ENCODE results near the gene PSMA7. TPM values are rescaled to one million over a fixed set of nuclear protein-coding genes. Genes with fewer than 3 reads are reported as not detected.
A peak's percentile ranks its signal among the peaks of the same experiment; 100 is the strongest.

The PSMA7 gene
- total RNA-seq, 4 donors from 2014 or later, result 632 to 1,338 (median 1,003) TPM

DNA sequence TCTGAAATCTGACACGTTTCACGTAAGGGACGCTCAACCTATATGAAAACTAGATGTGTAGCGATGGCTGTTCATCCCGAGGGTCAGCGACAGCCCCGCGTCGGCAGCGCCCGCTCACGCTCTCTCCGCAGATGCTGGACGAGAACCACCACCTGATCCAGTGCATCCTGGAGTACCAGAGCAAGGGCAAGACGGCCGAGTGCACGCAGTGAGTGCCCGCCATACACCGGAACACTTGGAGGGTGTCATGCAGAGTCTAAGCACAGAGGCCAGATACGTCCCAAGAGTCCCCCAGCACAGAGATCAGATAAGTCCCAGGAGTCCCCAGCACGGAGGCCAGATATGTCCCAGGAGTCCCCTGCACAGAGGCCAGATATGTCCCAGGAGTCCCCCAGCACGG lies 15.3 kb upstream of the PSMA7 start:
- intact Hi-C loops (cut with DNase I; ENCODE audit: low total_unique reads), result no loop called here
- no peaks in the 10 kb centered on the region for H3K9me3 ChIP-seq
- TF ChIP-seq, protein P1, sequence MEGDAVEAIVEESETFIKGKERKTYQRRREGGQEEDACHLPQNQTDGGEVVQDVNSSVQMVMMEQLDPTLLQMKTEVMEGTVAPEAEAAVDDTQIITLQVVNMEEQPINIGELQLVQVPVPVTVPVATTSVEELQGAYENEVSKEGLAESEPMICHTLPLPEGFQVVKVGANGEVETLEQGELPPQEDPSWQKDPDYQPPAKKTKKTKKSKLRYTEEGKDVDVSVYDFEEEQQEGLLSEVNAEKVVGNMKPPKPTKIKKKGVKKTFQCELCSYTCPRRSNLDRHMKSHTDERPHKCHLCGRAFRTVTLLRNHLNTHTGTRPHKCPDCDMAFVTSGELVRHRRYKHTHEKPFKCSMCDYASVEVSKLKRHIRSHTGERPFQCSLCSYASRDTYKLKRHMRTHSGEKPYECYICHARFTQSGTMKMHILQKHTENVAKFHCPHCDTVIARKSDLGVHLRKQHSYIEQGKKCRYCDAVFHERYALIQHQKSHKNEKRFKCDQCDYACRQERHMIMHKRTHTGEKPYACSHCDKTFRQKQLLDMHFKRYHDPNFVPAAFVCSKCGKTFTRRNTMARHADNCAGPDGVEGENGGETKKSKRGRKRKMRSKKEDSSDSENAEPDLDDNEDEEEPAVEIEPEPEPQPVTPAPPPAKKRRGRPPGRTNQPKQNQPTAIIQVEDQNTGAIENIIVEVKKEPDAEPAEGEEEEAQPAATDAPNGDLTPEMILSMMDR (IDR thresholded peaks at IDR 0.05 in 4 of 5, conservative IDR thresholded peaks at IDR 0.05 in 1 of 5), result no peak
- TF ChIP-seq POLR2A (IDR thresholded peaks at IDR 0.05), result no peak
- no peak overlapping the region for H3K4me3 ChIP-seq
- no peak overlapping the region for H3K27ac ChIP-seq
- DNase-seq (no peak), ATAC-seq (no peak)
- no peaks in the 10 kb centered on the region for H3K27me3 ChIP-seq
- in situ Hi-C loops (cut with MboI; ENCODE audit: low sequenced_read_pairs in 4 of 4), result no loop called here
- peaks cover 7 to 27% of the 10 kb centered on the region in 2 donors for H3K4me1 ChIP-seq
- peaks cover 0 to 21% of the 10 kb centered on the region in 2 donors for H3K36me3 ChIP-seq

DNA sequence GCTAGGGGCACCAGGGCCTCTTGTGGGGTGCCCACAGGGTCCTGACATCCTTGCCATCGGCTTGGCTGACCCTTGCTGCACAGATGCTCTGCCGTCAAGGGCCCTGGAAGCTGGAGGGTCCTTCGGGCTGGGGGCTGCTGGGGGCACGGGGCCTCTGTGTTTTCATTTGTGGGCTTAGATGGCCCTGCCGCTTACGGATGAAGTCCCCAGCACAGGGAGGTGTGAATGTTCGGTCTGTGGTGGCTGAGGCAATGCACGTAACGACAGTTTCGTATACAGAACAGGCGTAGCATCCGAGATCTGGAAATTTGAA lies 14.8 kb upstream of the PSMA7 start:
- no peak for DNase-seq
- no peak overlapping the region for H3K27ac ChIP-seq
- H3K9me3 ChIP-seq, result no peaks in the 10 kb centered on the region
- peaks cover 7 to 27% of the 10 kb centered on the region in 2 donors for H3K4me1 ChIP-seq
- TF ChIP-seq, protein P1 (IDR thresholded peaks at IDR 0.05 in 4 of 5, conservative IDR thresholded peaks at IDR 0.05 in 1 of 5), result no peak
- no peak for TF ChIP-seq POLR2A (IDR thresholded peaks at IDR 0.05)
- in situ Hi-C loops (cut with MboI; ENCODE audit: low sequenced_read_pairs in 4 of 4), result no loop called here
- no peak for ATAC-seq
- intact Hi-C loops (cut with DNase I; ENCODE audit: low total_unique reads), result no loop called here
- H3K27me3 ChIP-seq, result no peaks in the 10 kb centered on the region
- H3K36me3 ChIP-seq, result peaks cover 0 to 16% of the 10 kb centered on the region in 2 donors
- no peak overlapping the region for H3K4me3 ChIP-seq

DNA sequence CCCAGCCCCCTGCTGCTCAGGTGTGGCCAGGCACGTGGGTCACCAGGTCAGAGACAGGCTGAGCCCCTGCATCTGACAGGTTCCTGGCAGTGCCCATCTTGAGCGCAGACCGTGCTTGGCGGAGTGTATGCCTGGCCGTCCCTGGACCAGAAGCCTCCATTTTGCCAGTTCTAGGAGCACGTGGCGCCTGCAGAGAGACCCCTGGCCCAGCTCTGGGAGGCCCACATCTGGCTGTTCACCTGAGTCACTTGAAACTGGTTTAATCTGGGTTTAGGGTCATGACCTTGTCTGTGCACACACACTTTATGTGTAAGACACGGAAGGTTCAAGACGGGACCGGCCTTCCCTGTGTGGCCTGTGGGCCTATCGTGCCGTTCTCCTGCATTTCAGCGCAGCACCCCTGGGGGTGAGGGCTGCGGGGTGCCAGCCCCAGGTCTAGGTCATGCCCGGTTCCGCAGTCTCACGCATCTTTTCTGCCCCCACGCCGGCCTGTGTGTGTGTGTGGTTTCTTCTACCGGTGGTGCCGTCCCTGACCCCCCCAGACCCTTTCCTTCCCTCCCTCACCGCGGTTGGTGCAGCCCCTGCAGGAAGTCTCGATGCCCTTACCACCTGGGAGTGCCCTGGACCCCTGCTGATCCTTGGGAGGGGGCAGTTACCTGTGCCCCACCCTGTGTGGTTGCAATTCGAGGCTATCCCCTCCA lies 14.3 kb upstream of the PSMA7 start:
- in situ Hi-C loops (cut with MboI; ENCODE audit: low sequenced_read_pairs in 4 of 4) (no loop called here), intact Hi-C loops (cut with DNase I; ENCODE audit: low total_unique reads) (loop anchor here (2.0 kb wide), 1 partner anchor 147 kb away; no protein-coding TSS in a partner anchor)
- ATAC-seq (no peak), DNase-seq (no peak)
- no peak for TF ChIP-seq POLR2A (IDR thresholded peaks at IDR 0.05)
- TF ChIP-seq, protein P1 (IDR thresholded peaks at IDR 0.05 in 4 of 5, conservative IDR thresholded peaks at IDR 0.05 in 1 of 5), result no peak
- Histone ChIP-seq H3K4me1 (peaks cover 7 to 27% of the 10 kb centered on the region in 2 donors), H3K36me3 (peaks cover 0 to 11% of the 10 kb centered on the region in 2 donors), H3K27ac (no peak overlapping the region), H3K4me3 (no peak overlapping the region), H3K27me3 (no peaks in the 10 kb centered on the region), H3K9me3 (no peaks in the 10 kb centered on the region)

DNA sequence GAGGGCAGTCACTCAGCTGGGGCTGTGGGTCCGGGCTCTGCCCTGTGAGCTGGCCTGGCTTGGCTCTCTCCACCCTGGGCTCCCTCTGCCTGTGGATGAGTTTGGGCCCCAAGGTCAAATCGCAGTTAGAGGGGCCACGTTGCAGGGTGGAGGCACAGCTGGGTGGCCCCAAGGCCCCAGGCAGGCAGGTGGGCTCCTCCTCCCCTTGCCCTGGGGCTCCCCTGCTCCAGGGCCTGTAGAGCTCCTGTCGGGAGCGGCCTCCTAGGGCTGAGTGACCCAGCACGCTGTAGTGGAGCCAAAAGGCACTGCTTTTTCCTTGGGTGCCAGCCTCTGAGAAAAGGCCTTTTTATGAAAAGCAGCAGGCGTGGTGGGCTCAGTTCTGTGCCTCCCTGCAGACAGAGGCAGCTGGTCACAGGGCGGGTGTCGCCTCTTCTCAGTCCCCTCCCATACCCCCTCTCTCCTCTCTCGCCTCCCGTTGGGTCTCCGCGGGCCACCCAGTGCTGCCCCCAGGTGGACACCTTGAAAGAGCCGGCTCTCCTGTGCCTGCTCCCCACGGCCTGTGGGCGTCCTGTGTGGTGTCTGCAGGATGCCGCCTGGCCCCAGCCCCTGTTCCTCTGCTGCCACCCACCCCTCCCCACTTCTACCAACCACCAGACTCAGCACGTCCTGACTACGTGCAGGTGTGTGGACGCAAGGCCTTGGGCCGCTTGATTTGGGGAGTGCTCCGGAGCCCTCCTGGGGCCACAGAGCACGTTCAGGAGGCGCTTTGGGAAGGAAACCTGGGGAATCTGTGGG lies 13.6 kb upstream of the PSMA7 start:
- H3K9me3 ChIP-seq, result no peaks in the 10 kb centered on the region
- ATAC-seq, result peak; percentile 75 to 76
- peak in 1 of 2 donors; percentile 54 for DNase-seq
- H3K36me3 ChIP-seq, result peaks cover 0 to 8% of the 10 kb centered on the region in 2 donors
- in situ Hi-C loops (cut with MboI; ENCODE audit: low sequenced_read_pairs in 4 of 4) (no loop called here), intact Hi-C loops (cut with DNase I; ENCODE audit: low total_unique reads) (loop anchor here (2.0 kb wide), 1 partner anchor 146 kb away; no protein-coding TSS in a partner anchor)
- no peaks in the 10 kb centered on the region for H3K27me3 ChIP-seq
- no peak overlapping the region for H3K27ac ChIP-seq
- H3K4me1 ChIP-seq, result peaks cover 7 to 27% of the 10 kb centered on the region in 2 donors
- TF ChIP-seq, protein P1 (IDR thresholded peaks at IDR 0.05 in 4 of 5, conservative IDR thresholded peaks at IDR 0.05 in 1 of 5), result peak; percentile 30 to 78 (median 66)
- no peak for TF ChIP-seq POLR2A (IDR thresholded peaks at IDR 0.05)
- H3K4me3 ChIP-seq, result no peak overlapping the region

All from gastrocnemius medialis (tissue), 4 donors.